ENCODE measurements around the gene KIF1A. TPM values are rescaled to one million over a fixed set of nuclear protein-coding genes. Genes with fewer than 3 reads are reported as not detected.
"Not testable (repeated sequence)": the region's sequence is repeated elsewhere in the genome, so short reads cannot be mapped to it uniquely, and the experiment has no call there.

The KIF1A gene
- total and polyA plus RNA-seq, 3 experiments from 2014 or later = 1.6 to 1.8 TPM; not detected in 1

DNA sequence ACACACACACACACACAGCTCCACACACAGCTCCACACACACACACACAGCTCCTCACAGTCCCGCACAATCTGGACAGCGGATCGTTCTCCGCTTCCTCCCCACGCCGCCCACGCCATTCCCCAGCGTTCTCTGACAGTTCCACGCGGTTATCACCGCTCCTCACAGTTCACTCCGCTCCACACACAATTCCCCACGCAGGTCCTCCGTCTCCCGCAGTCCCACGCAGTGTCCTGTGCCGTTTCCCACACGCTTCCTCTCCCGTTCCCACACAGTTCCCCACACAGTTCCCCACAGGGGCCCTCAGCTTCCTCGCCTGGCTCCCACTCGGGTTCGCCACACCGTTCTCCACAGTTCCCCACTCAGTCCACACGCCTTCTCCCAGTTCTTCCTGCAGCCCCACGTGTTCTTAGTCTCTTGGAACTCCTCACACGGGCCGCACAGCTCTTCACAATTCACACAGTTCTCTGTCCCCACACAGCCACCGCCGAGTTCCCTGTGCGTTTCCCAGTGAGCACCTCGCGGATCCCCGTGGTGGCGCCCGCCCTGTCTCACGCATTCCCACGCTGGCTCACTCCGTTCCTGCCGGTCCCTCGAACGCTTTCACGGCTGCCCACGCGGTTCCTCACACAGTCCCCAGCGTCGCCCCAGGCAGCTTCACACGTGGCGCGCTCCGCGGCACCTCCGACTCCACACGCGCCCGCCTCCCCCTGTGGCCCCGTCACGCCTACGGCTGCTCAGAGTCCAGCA is 38.4 kb downstream of the KIF1A start:
- Mint-ChIP-seq H3K9me3 (no peaks in the 10 kb centered on the region), H3K36me3 (no peaks in the 10 kb centered on the region), H3K4me1 (no peaks in the 10 kb centered on the region), H3K27me3 (no peaks in the 10 kb centered on the region), H3K27ac (no peak overlapping the region), H3K4me3 (no peak overlapping the region)
- ChIA-PET CTCF (no interaction called here), POLR2A (no interaction called here)
- no peak overlapping the region for H3K4me3 ChIP-seq (ENCODE audit: low read length)
- DNase-seq = peak in 1 of 5 donors; percentile 28
- H3K27me3 ChIP-seq (ENCODE audit: insufficient read depth, low read length, poor library complexity, severe bottlenecking) = no peaks in the 10 kb centered on the region
- H3K27ac ChIP-seq (ENCODE audit: low read depth, low read length) = no peak overlapping the region
- H3K36me3 ChIP-seq (ENCODE audit: insufficient read depth, low read length) = no peaks in the 10 kb centered on the region
- H3K4me1 ChIP-seq (ENCODE audit: insufficient read depth, low read length) = no peaks in the 10 kb centered on the region
- H3K9me3 ChIP-seq (ENCODE audit: low read length) = no peaks in the 10 kb centered on the region

DNA sequence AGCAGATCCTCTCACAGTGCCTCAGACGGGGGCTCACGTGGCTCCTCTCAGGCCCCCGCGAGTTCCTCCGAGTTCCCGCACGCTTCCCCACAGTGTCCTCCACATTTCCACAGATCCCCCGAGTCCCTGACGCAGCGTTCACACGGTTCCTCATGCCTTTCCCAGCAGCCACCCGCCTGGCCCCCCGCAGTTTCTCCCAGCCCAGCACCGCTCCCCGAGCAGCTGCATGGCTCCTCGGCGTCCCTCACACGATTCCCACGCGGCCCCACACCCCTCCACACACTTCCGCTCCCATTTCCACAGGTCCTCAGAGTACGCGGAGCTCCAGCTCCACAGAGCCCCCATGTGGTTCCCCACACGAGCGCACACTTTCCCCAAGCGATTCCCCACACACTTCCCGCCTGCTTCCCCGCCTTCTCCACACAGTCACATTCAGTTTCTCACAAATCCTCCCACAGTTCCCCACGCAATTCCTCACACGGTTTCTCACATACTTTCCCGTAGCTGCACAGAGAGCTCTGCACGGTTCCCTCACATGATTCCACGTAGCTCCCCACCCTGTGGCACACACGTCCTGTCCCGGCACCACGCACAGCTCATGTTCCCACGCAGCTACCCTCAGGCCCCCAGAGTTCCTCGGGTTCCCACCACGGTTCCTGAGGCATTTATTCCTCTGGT is 39.9 kb downstream of the KIF1A start:
- H3K4me1 ChIP-seq (ENCODE audit: insufficient read depth, low read length) = no peaks in the 10 kb centered on the region
- no peak overlapping the region for H3K4me3 ChIP-seq (ENCODE audit: low read length)
- peak in 1 of 5 donors; percentile 42 for DNase-seq
- no peaks in the 10 kb centered on the region for H3K27me3 ChIP-seq (ENCODE audit: insufficient read depth, low read length, poor library complexity, severe bottlenecking)
- Mint-ChIP-seq H3K27ac (no peak overlapping the region), H3K36me3 (no peaks in the 10 kb centered on the region), H3K4me3 (no peak overlapping the region), H3K9me3 (no peaks in the 10 kb centered on the region), H3K4me1 (no peaks in the 10 kb centered on the region), H3K27me3 (no peaks in the 10 kb centered on the region)
- ChIA-PET CTCF (interaction anchor here (0.8 kb wide), 1 partner anchor 9 kb away, joined by 3 read pairs; no protein-coding TSS in a partner anchor), POLR2A (no interaction called here)
- no peaks in the 10 kb centered on the region for H3K36me3 ChIP-seq (ENCODE audit: insufficient read depth, low read length)
- H3K9me3 ChIP-seq (ENCODE audit: low read length) = no peaks in the 10 kb centered on the region
- H3K27ac ChIP-seq (ENCODE audit: low read depth, low read length) = no peak overlapping the region

DNA sequence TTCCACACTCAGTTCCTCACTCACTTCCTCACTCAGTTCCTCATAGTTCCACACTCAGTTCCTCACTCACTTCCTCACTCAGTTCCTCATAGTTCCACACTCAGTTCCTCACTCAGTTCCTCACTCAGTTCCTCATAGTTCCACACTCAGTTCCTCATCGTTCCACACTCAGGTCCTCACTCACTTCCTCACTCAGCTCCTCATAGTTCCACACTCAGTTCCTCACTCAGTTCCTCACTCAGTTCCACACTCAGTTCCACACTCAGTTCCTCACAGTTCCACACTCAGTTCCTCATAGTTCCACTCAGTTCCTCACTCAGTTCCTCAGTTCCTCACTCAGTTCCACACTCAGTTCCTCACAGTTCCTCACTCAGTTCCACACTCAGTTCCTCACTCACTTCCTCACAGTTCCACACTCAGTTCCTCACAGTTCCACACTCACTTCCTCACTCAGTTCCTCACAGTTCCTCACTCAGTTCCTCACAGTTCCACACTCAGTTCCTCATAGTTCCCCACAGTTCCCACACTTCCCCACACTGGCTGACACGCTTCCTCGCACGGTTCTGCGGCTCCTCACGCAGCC is 40.7 kb downstream of the KIF1A start:
- CTCF ChIA-PET, H3K9me3 Mint-ChIP-seq: not testable (repeated sequence)

DNA sequence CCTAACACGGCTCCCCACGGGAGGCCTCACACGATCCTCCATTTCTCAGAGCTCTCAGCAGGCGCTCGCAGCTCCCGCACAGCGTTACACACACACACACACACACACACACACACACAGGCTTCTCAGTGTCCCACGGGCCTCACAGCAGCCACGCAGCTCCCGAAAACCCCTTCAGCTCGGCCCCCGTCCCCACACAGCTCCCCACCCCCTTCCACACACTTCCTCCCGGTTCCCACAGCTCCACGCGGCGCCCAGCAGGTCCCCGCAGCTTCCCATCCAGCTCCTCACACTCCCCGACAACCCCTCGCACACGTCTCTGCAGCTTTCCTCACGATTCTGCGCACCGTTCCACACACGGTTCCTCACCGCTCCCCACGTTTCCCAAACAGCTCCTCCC is 41.6 kb downstream of the KIF1A start:
- ChIA-PET CTCF (no interaction called here), POLR2A (no interaction called here)
- H3K27me3 Mint-ChIP-seq = no peaks in the 10 kb centered on the region
- H3K36me3 Mint-ChIP-seq = no peaks in the 10 kb centered on the region
- Histone ChIP-seq H3K27me3 (ENCODE audit: insufficient read depth, low read length, poor library complexity, severe bottlenecking) (no peaks in the 10 kb centered on the region), H3K4me1 (ENCODE audit: insufficient read depth, low read length) (no peaks in the 10 kb centered on the region), H3K27ac (ENCODE audit: low read depth, low read length) (no peak overlapping the region), H3K9me3 (ENCODE audit: low read length) (no peaks in the 10 kb centered on the region), H3K36me3 (ENCODE audit: insufficient read depth, low read length) (no peaks in the 10 kb centered on the region), H3K4me3 (ENCODE audit: low read length) (no peak overlapping the region)
- no peak overlapping the region for H3K27ac Mint-ChIP-seq
- no peak overlapping the region for H3K4me3 Mint-ChIP-seq
- no peak for DNase-seq
- H3K9me3 Mint-ChIP-seq = no peaks in the 10 kb centered on the region
- no peaks in the 10 kb centered on the region for H3K4me1 Mint-ChIP-seq

More for the DNA sequence above, 40.7 kb downstream of the KIF1A start:
- H3K27ac ChIP-seq (ENCODE audit: low read depth, low read length); H3K4me1 Mint-ChIP-seq; H3K36me3 ChIP-seq (ENCODE audit: insufficient read depth, low read length); POLR2A ChIA-PET; H3K4me1 ChIP-seq (ENCODE audit: insufficient read depth, low read length); H3K36me3 Mint-ChIP-seq; H3K27ac Mint-ChIP-seq; H3K9me3 ChIP-seq (ENCODE audit: low read length); H3K27me3 ChIP-seq (ENCODE audit: insufficient read depth, low read length, poor library complexity, severe bottlenecking); H3K4me3 ChIP-seq (ENCODE audit: low read length); DNase-seq; H3K27me3 Mint-ChIP-seq; H3K4me3 Mint-ChIP-seq: not testable (repeated sequence)

DNA sequence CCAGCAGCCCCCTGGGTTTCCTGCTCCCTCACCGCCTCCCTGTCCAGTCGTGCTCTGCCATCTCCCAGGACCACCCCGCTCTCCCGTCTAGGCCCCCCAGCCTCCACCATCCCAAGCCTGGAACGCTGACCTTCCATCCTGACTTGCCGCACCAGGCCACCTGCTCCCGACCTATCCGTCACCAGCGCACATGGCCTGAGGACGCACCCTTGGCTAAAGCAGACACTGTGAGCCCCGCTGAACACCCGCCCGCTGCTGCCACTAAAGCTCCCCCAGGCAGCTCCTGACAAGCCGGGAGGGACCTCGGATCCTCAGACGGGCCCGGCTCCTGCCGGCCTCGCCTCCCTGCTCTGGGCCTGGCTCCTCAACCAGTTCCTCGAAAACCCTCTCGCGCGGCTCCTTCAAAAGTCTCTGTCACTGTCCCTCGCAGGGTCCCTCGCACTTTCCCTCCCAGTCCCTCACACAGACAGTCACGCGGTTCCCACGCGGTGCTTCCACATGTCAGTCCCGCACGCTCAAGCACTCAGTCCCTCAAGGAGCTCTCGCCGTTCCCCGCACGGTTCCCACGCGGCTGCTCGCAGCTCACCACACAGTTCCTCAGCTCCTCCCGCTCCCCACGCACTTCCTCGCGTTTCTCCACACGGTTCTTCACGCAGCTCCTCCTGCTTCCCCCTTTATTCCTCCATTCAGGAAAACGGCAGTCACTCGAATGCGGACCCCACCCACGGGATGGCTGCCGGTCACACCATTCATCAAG is 42.4 kb downstream of the KIF1A start:
- Histone ChIP-seq H3K27ac (ENCODE audit: low read depth, low read length) (no peak overlapping the region), H3K27me3 (ENCODE audit: insufficient read depth, low read length, poor library complexity, severe bottlenecking) (no peaks in the 10 kb centered on the region), H3K36me3 (ENCODE audit: insufficient read depth, low read length) (no peaks in the 10 kb centered on the region), H3K4me1 (ENCODE audit: insufficient read depth, low read length) (no peaks in the 10 kb centered on the region), H3K4me3 (ENCODE audit: low read length) (no peak overlapping the region), H3K9me3 (ENCODE audit: low read length) (no peaks in the 10 kb centered on the region)
- H3K27ac Mint-ChIP-seq = no peak overlapping the region
- no peaks in the 10 kb centered on the region for H3K27me3 Mint-ChIP-seq
- DNase-seq = no peak
- H3K9me3 Mint-ChIP-seq = no peaks in the 10 kb centered on the region
- H3K4me1 Mint-ChIP-seq = no peaks in the 10 kb centered on the region
- CTCF ChIA-PET = no interaction called here
- H3K36me3 Mint-ChIP-seq = no peaks in the 10 kb centered on the region
- POLR2A ChIA-PET = no interaction called here
- H3K4me3 Mint-ChIP-seq = no peak overlapping the region

DNA sequence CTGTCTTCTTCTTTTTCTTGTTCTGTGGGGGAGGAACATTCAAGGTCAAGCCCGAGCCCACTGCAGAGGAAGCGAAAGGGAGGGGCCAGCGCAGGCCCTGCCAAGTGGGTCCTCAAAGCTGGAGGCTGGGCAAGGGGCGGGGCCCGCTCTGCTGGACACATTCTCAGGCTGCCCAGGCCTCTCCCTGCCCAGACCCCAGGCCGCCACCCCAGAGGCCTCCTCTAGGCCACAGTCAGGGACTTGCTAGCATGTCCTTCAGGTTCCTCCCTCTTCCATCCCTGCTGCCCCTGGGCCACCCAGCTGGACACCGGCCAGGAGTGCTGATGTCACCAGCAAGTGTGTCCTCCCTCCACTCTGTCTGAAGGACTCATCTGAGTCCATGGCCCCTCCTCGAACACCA is 44.1 kb downstream of the KIF1A start:
- Mint-ChIP-seq H3K27me3 (no peaks in the 10 kb centered on the region), H3K4me1 (no peaks in the 10 kb centered on the region), H3K4me3 (no peak overlapping the region), H3K9me3 (no peaks in the 10 kb centered on the region), H3K27ac (peak overlapping the region in 1 of 8 donors; percentile 88), H3K36me3 (no peaks in the 10 kb centered on the region)
- Histone ChIP-seq H3K4me1 (ENCODE audit: insufficient read depth, low read length) (no peaks in the 10 kb centered on the region), H3K4me3 (ENCODE audit: low read length) (no peak overlapping the region), H3K27ac (ENCODE audit: low read depth, low read length) (no peak overlapping the region), H3K36me3 (ENCODE audit: insufficient read depth, low read length) (no peaks in the 10 kb centered on the region), H3K27me3 (ENCODE audit: insufficient read depth, low read length, poor library complexity, severe bottlenecking) (no peaks in the 10 kb centered on the region), H3K9me3 (ENCODE audit: low read length) (no peaks in the 10 kb centered on the region)
- CTCF ChIA-PET = no interaction called here
- DNase-seq = no peak
- POLR2A ChIA-PET = no interaction called here

DNA sequence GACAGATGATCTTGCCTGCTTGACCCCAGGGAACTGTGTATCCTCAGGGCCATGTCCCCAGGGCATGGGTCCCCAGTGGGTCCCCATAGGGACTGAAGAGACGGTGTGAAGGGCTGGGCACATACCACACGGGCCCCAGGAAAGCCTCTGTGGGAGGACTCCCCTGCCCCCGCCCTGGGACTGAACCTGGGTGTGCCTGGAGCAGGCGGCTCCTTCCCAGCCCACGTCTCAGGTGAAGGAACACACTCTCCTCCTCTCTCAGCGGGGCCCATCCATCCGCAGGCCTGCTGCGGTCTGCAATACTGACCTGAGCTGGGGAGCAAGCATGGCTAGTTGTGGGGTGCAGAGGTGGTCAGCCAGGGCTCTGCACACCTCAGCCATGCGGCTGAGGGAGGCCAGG is 45.2 kb downstream of the KIF1A start:
- no peaks in the 10 kb centered on the region for H3K9me3 Mint-ChIP-seq
- POLR2A ChIA-PET = no interaction called here

DNA sequence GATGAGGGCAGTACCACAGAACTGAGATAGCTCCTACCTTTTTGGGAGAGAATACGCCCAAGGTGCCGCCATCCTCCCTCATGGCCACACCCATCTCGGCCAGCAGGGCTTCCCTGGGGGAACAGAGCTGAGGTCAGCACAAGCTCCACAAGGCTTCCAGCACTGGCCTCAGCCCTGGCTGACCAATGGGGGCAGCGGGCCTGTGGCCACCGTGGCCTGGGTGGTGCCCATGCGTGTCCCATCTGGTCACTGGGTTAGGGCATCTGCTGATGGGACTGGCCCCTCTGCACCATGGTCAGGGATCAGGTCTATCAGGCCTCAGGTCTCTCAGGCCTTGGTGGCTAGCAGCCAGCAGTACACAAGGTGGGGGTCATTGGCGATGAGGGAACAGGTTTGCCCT is 50.9 kb downstream of the KIF1A start:
- no peak overlapping the region for H3K4me3 ChIP-seq (ENCODE audit: low read length)
- Mint-ChIP-seq H3K4me1 (no peaks in the 10 kb centered on the region), H3K4me3 (no peak overlapping the region), H3K27me3 (no peaks in the 10 kb centered on the region), H3K27ac (no peak overlapping the region), H3K9me3 (no peaks in the 10 kb centered on the region), H3K36me3 (no peaks in the 10 kb centered on the region)
- H3K27me3 ChIP-seq (ENCODE audit: insufficient read depth, low read length, poor library complexity, severe bottlenecking) = no peaks in the 10 kb centered on the region
- H3K9me3 ChIP-seq (ENCODE audit: low read length) = no peaks in the 10 kb centered on the region
- ChIA-PET CTCF (no interaction called here), POLR2A (no interaction called here)
- H3K4me1 ChIP-seq (ENCODE audit: insufficient read depth, low read length) = no peaks in the 10 kb centered on the region
- H3K36me3 ChIP-seq (ENCODE audit: insufficient read depth, low read length) = no peaks in the 10 kb centered on the region
- no peak for DNase-seq
- H3K27ac ChIP-seq (ENCODE audit: low read depth, low read length) = no peak overlapping the region

More for the DNA sequence above, 45.2 kb downstream of the KIF1A start:
- Mint-ChIP-seq H3K27me3 (no peaks in the 10 kb centered on the region), H3K36me3 (no peaks in the 10 kb centered on the region), H3K4me1 (no peaks in the 10 kb centered on the region), H3K27ac (no peak overlapping the region), H3K4me3 (no peak overlapping the region)
- Histone ChIP-seq H3K4me1 (ENCODE audit: insufficient read depth, low read length) (no peaks in the 10 kb centered on the region), H3K4me3 (ENCODE audit: low read length) (no peak overlapping the region), H3K27me3 (ENCODE audit: insufficient read depth, low read length, poor library complexity, severe bottlenecking) (no peaks in the 10 kb centered on the region), H3K36me3 (ENCODE audit: insufficient read depth, low read length) (no peaks in the 10 kb centered on the region), H3K9me3 (ENCODE audit: low read length) (no peaks in the 10 kb centered on the region), H3K27ac (ENCODE audit: low read depth, low read length) (no peak overlapping the region)
- DNase-seq = no peak
- CTCF ChIA-PET = no interaction called here
